ENCODE results near the gene LRPPRC. TPM values are rescaled to one million over a fixed set of nuclear protein-coding genes. Genes with fewer than 3 reads are reported as not detected.

Gene LRPPRC
- total and polyA plus RNA-seq, 9 of the 15 experiments (the other 6 are each of a cell fraction or from before 2014, with no cell fraction given), result 41.5 to 214 (median 138) TPM

DNA sequence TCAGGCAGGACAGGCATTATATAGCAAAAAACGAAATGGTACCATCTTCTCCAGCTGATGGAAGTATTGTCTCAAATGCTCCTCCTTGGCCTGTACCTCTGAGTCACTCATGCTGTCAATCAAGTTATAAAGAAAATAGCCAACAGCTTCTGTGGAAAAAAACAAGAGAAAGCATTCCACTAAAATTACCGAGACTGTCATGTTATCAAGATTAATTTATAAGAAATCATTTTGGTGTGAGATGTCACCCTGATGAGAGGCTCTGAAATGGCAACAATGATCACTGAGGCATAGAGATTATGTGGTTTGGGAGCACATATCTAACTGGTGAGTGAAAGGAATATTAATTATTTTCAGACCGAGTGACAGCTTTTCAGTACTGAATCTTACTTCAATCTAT lies 47.4 kb downstream of the LRPPRC start:
- Histone ChIP-seq H3K9ac (ENCODE audit: insufficient read depth in 1 of 2, low read depth in 2 of 2, low read length in 2 of 2) (no peak overlapping the region), H3K27me3 (ENCODE audit: control insufficient read depth in 2 of 2, insufficient read depth in 2 of 2, low read length in 2 of 2) (no peaks in the 10 kb centered on the region), H3K9me3 (replicated peaks; ENCODE audit: control insufficient read depth, insufficient read depth, low read depth, low read length) (no peaks in the 10 kb centered on the region), H2AFZ (ENCODE audit: low read depth, low read length) (no peak overlapping the region), H3K79me2 (ENCODE audit: control insufficient read depth, insufficient read depth, low read length) (peaks cover 8% of the 10 kb centered on the region; the same call in 1 of the 3 replicates), H3K9me1 (ENCODE audit: control insufficient read depth, insufficient read depth, low read length) (no peaks in the 10 kb centered on the region), H3K4me1 (replicated peaks in 1 of 2; ENCODE audit: control insufficient read depth in 2 of 2, insufficient read depth in 2 of 2, low read length in 2 of 2) (no peaks in the 10 kb centered on the region), H4K20me1 (replicated peaks; ENCODE audit: control insufficient read depth, insufficient read depth, low read length) (no peaks in the 10 kb centered on the region), H3K4me3 (no peak overlapping the region), H3K27ac (ENCODE audit: extremely low read depth, low read depth, low read length) (no peak overlapping the region), H3K4me2 (ENCODE audit: insufficient read depth, low read length) (no peak overlapping the region), H3K36me3 (ENCODE audit: control insufficient read depth, insufficient read depth, low read length) (peaks cover 97% of the 10 kb centered on the region)
- POLR2A ChIA-PET, result interaction anchor here (0.9 kb wide), 1 partner anchor 11 kb away, joined by 3 read pairs; no protein-coding TSS in a partner anchor
- CTCF ChIA-PET (ENCODE audit: low intra/inter-chr PET ratio), result interaction anchor here (0.7 kb wide), 1 partner anchor 343 kb away, joined by 3 read pairs; no protein-coding TSS in a partner anchor
- 60% methylated on average over 3 of the region's 3 CpGs for WGBS (ENCODE audit: insufficient coverage, low coverage, missing lambda C conversion rate)
- ATAC-seq (no peak), DNase-seq (ENCODE audit: extremely low read depth in 1 of 4, low spot score in 3 of 4) (no peak), FAIRE-seq (no peak)
- intact Hi-C loops (cut with micrococcal nuclease), result no loop called here
- no TSS peak for BruUV-seq (replicated peaks)
- no peak for TF ChIP-seq ZKSCAN3 (CRISPR knock-in tag; IDR thresholded peaks at IDR 0.05)
- TF ChIP-seq, protein P1, sequence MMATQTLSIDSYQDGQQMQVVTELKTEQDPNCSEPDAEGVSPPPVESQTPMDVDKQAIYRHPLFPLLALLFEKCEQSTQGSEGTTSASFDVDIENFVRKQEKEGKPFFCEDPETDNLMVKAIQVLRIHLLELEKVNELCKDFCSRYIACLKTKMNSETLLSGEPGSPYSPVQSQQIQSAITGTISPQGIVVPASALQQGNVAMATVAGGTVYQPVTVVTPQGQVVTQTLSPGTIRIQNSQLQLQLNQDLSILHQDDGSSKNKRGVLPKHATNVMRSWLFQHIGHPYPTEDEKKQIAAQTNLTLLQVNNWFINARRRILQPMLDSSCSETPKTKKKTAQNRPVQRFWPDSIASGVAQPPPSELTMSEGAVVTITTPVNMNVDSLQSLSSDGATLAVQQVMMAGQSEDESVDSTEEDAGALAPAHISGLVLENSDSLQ (IDR thresholded peaks at IDR 0.05), result peak; percentile 84
- in situ Hi-C loops (cut with MboI), result no loop called here

DNA sequence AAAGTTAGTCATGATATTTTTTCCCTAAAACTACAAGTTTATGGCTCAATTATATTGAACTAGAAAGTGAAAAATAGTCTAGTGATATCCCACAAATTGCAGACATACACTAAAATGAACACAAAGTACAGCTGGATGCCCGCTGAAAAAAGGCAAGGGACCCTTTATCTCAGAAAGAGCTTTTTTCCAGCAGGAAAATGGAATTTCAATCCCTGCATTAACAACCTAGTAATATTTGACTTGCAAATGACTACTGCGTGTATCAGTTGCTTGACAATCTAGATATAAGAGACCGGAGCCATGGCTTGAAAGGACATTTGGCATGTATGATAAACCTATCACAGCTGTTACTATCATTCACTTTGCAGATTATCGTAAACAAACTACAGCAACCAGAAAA lies 49.1 kb downstream of the LRPPRC start:
- TF ChIP-seq SAP30 (IDR thresholded peaks at IDR 0.05; ENCODE audit: borderline replicate concordance, insufficient read depth, low read depth, low read length, poor library complexity, severe bottlenecking), result no peak
- TF ChIP-seq, protein P2, sequence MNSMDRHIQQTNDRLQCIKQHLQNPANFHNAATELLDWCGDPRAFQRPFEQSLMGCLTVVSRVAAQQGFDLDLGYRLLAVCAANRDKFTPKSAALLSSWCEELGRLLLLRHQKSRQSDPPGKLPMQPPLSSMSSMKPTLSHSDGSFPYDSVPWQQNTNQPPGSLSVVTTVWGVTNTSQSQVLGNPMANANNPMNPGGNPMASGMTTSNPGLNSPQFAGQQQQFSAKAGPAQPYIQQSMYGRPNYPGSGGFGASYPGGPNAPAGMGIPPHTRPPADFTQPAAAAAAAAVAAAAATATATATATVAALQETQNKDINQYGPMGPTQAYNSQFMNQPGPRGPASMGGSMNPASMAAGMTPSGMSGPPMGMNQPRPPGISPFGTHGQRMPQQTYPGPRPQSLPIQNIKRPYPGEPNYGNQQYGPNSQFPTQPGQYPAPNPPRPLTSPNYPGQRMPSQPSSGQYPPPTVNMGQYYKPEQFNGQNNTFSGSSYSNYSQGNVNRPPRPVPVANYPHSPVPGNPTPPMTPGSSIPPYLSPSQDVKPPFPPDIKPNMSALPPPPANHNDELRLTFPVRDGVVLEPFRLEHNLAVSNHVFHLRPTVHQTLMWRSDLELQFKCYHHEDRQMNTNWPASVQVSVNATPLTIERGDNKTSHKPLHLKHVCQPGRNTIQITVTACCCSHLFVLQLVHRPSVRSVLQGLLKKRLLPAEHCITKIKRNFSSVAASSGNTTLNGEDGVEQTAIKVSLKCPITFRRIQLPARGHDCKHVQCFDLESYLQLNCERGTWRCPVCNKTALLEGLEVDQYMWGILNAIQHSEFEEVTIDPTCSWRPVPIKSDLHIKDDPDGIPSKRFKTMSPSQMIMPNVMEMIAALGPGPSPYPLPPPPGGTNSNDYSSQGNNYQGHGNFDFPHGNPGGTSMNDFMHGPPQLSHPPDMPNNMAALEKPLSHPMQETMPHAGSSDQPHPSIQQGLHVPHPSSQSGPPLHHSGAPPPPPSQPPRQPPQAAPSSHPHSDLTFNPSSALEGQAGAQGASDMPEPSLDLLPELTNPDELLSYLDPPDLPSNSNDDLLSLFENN (IDR thresholded peaks at IDR 0.05; ENCODE audit: low read depth in 2 of 2, low read length in 2 of 2), result no peak
- no peak for TF ChIP-seq LARP7 (IDR thresholded peaks at IDR 0.05)
- TF ChIP-seq GATAD2B (IDR thresholded peaks at IDR 0.05; ENCODE audit: borderline replicate concordance), result no peak
- no peak overlapping the region for H3K4me2 ChIP-seq (ENCODE audit: insufficient read depth, low read length)
- DNase-seq (ENCODE audit: extremely low read depth in 1 of 4, low spot score in 3 of 4) (no peak), FAIRE-seq (no peak), ATAC-seq (no peak)
- ChIA-PET CTCF (ENCODE audit: low intra/inter-chr PET ratio) (no interaction called here), POLR2A (no interaction called here)
- no peak overlapping the region for H3K9ac ChIP-seq (ENCODE audit: insufficient read depth in 1 of 2, low read depth in 2 of 2, low read length in 2 of 2)
- 96% methylated on average over 4 of the region's 4 CpGs for WGBS (ENCODE audit: insufficient coverage, low coverage, missing lambda C conversion rate)
- H3K27ac ChIP-seq (ENCODE audit: extremely low read depth, low read depth, low read length), result no peak overlapping the region
- no peaks in the 10 kb centered on the region for H4K20me1 ChIP-seq (replicated peaks; ENCODE audit: control insufficient read depth, insufficient read depth, low read length)
- peaks cover 99% of the 10 kb centered on the region for H3K36me3 ChIP-seq (ENCODE audit: control insufficient read depth, insufficient read depth, low read length)
- H3K27me3 ChIP-seq (ENCODE audit: control insufficient read depth in 2 of 2, insufficient read depth in 2 of 2, low read length in 2 of 2), result no peaks in the 10 kb centered on the region
- intact Hi-C loops (cut with micrococcal nuclease) (no loop called here), in situ Hi-C loops (cut with MboI) (no loop called here)
- no peaks in the 10 kb centered on the region for H3K9me1 ChIP-seq (ENCODE audit: control insufficient read depth, insufficient read depth, low read length)
- BruUV-seq (replicated peaks), result no TSS peak
- H2AFZ ChIP-seq (ENCODE audit: low read depth, low read length), result no peak overlapping the region
- H3K9me3 ChIP-seq (replicated peaks; ENCODE audit: control insufficient read depth, insufficient read depth, low read depth, low read length), result no peaks in the 10 kb centered on the region
- no peaks in the 10 kb centered on the region for H3K4me1 ChIP-seq (replicated peaks in 1 of 2; ENCODE audit: control insufficient read depth in 2 of 2, insufficient read depth in 2 of 2, low read length in 2 of 2)
- H3K4me3 ChIP-seq, result no peak overlapping the region
- H3K79me2 ChIP-seq (ENCODE audit: control insufficient read depth, insufficient read depth, low read length), result peaks cover 6% of the 10 kb centered on the region; the same call in 1 of the 3 replicates

Measured in K562 (cell line).